DOHH2 (cell line): ENCODE data around the gene SLC51A.

Experiments
- H3F3A ChIP-seq: fragments of 200-600 bp; sonication (generic), shearing (Covaris generic); 2 replicates; pipeline ENCODE4 v1.6.0; 2016; ENCODE audit warnings: antibody characterized with exemption, mild to moderate bottlenecking; ENCODE audit not compliant: control insufficient read depth, insufficient read depth
- H3K27ac ChIP-seq: fragments of 200-600 bp; sonication (generic); 2 replicates; pipeline ENCODE4 v1.5.1; 2014; ENCODE audit warnings: low read depth, mild to moderate bottlenecking, low read length, moderate library complexity
- H3K27me3 ChIP-seq: fragments of 200-600 bp; sonication (generic); 2 replicates; pipeline ENCODE4 v1.6.1; 2014; ENCODE audit warnings: mild to moderate bottlenecking, low read length, mixed read lengths; ENCODE audit not compliant: control insufficient read depth
- H3K36me3 ChIP-seq: fragments of 200-600 bp; sonication (generic); 2 replicates; pipeline ENCODE4 v1.6.1; 2014; ENCODE audit warnings: mild to moderate bottlenecking, low read length, moderate library complexity, mixed read lengths; ENCODE audit not compliant: control insufficient read depth
- H3K4me1 ChIP-seq: fragments of 200-600 bp; sonication (generic); 2 replicates; pipeline ENCODE4 v1.6.1; 2014; ENCODE audit warnings: mild to moderate bottlenecking, low read length, mixed read lengths; ENCODE audit not compliant: control insufficient read depth
- H3K4me2 ChIP-seq: fragments of 200-600 bp; sonication (generic); 2 replicates; pipeline ENCODE4 v1.6.0; 2014; ENCODE audit warnings: mild to moderate bottlenecking, low read length, moderate library complexity
- H3K4me3 ChIP-seq: fragments of 200-600 bp; sonication (generic); 2 replicates; pipeline ENCODE4 v1.5.1; 2014; ENCODE audit warnings: mild to moderate bottlenecking, low read length, mixed read lengths
- H3K79me2 ChIP-seq: fragments of 200-600 bp; sonication (generic); 2 replicates; pipeline ENCODE4 v1.6.1; 2014; ENCODE audit warnings: mild to moderate bottlenecking, low read length, mixed read lengths; ENCODE audit not compliant: control insufficient read depth
- H3K9me2 ChIP-seq: fragments of 200-600 bp; sonication (generic); replicated peaks from 2 replicates; pipeline ENCODE4 v1.6.1; 2014; ENCODE audit warnings: mild to moderate bottlenecking, low read length, mixed read lengths; ENCODE audit not compliant: control insufficient read depth
- H3K9me3 ChIP-seq: fragments of 200-600 bp; sonication (generic); 2 replicates; pipeline ENCODE4 v1.6.1; 2014; ENCODE audit warnings: antibody characterized with exemption, low read length, mixed read lengths; ENCODE audit not compliant: control insufficient read depth, insufficient read depth
- H4K20me1 ChIP-seq: fragments of 200-600 bp; sonication (generic); 2 replicates; pipeline ENCODE4 v1.6.0; 2014; ENCODE audit warnings: low read depth, mild to moderate bottlenecking, antibody characterized with exemption, low read length, moderate library complexity; ENCODE audit not compliant: control insufficient read depth, insufficient read depth
- EZH2phosphoT487 ChIP-seq: fragments of 200-600 bp; sonication (generic); IDR thresholded peaks from 2 replicates; pipeline ENCODE4 v1.6.1; 2017; ENCODE audit warnings: borderline replicate concordance, mild to moderate bottlenecking, antibody characterized with exemption, low read length, moderate library complexity, mixed read lengths
- TF ChIP-seq, protein P1 (sequence below): fragments of 200-600 bp; sonication (generic); IDR thresholded peaks from one replicate; pipeline ENCODE4 v1.5.1; 2014; ENCODE audit warnings: antibody characterized with exemption, mild to moderate bottlenecking, low read depth, low read length; ENCODE audit not compliant: poor library complexity, severe bottlenecking

SLC51A gene

GRCh38 chr3:196219194-196219969 lies 3.0 kb downstream of the SLC51A start:
- Histone ChIP-seq H3K9me2 (no peaks in the 10 kb centered on the region), H4K20me1 (no peaks in the 10 kb centered on the region), H3K4me2 (peak overlapping the region; percentile 28), H3K27ac (no peak overlapping the region), H3F3A (no peaks in the 10 kb centered on the region), H3K79me2 (no peaks in the 10 kb centered on the region), H3K27me3 (peaks cover 5% of the 10 kb centered on the region; the same call in 1 of the 2 replicates), H3K9me3 (no peaks in the 10 kb centered on the region), H3K4me3 (peak overlapping the region; percentile 5; the same call in 1 of the 2 replicates), H3K4me1 (peaks cover 8% of the 10 kb centered on the region), H3K36me3 (no peaks in the 10 kb centered on the region)
- TF ChIP-seq EZH2phosphoT487: no peak
- TF ChIP-seq, protein P1, sequence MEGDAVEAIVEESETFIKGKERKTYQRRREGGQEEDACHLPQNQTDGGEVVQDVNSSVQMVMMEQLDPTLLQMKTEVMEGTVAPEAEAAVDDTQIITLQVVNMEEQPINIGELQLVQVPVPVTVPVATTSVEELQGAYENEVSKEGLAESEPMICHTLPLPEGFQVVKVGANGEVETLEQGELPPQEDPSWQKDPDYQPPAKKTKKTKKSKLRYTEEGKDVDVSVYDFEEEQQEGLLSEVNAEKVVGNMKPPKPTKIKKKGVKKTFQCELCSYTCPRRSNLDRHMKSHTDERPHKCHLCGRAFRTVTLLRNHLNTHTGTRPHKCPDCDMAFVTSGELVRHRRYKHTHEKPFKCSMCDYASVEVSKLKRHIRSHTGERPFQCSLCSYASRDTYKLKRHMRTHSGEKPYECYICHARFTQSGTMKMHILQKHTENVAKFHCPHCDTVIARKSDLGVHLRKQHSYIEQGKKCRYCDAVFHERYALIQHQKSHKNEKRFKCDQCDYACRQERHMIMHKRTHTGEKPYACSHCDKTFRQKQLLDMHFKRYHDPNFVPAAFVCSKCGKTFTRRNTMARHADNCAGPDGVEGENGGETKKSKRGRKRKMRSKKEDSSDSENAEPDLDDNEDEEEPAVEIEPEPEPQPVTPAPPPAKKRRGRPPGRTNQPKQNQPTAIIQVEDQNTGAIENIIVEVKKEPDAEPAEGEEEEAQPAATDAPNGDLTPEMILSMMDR: no peak

DNA sequence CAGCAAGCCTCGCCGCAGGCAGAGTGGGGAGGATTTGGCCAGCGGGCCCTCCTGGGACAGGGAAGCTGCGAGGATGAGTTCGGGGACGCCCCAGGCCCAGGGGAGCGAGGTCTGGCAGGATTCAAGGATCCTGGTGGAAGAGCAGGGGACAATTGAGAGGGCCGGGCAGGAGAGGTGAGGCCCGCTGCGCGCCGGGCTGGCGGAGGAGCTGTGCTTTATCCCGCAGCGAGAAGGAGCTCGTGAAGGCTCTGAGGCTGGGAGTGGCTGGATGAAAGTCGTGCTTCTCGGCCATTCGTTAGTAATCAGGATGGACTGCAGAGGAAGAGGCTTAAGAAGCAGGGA lies 3.6 kb downstream of the SLC51A start:
- Histone ChIP-seq H3K9me2 (no peaks in the 10 kb centered on the region), H3K79me2 (no peaks in the 10 kb centered on the region), H3K4me3 (no peak overlapping the region), H3F3A (no peaks in the 10 kb centered on the region), H3K27me3 (peaks cover 5% of the 10 kb centered on the region; the same call in 1 of the 2 replicates), H3K9me3 (no peaks in the 10 kb centered on the region), H3K36me3 (no peaks in the 10 kb centered on the region), H3K4me2 (no peak overlapping the region), H3K4me1 (peaks cover 8% of the 10 kb centered on the region), H4K20me1 (no peaks in the 10 kb centered on the region), H3K27ac (no peak overlapping the region)
- TF ChIP-seq, protein P1: no peak
- no peak for TF ChIP-seq EZH2phosphoT487

- Histone ChIP-seq H3K4me3 (no peak overlapping the region), H3K27me3 (peaks cover 5% of the 10 kb centered on the region; the same call in 1 of the 2 replicates)
- TF ChIP-seq, protein P1: no peak
- TF ChIP-seq EZH2phosphoT487: no peak
Measured at GRCh38 chr3:196220587-196220986, 4.3 kb downstream of the SLC51A start.

More at GRCh38 chr3:196220587-196220986, 4.3 kb downstream of the SLC51A start:
- Histone ChIP-seq H4K20me1 (no peaks in the 10 kb centered on the region), H3F3A (no peaks in the 10 kb centered on the region), H3K4me1 (peaks cover 8% of the 10 kb centered on the region), H3K79me2 (no peaks in the 10 kb centered on the region), H3K36me3 (no peaks in the 10 kb centered on the region), H3K27ac (no peak overlapping the region), H3K9me3 (no peaks in the 10 kb centered on the region), H3K9me2 (no peaks in the 10 kb centered on the region), H3K4me2 (no peak overlapping the region)
